ENCODE results near the gene GCHFR. TPM values are rescaled to one million over a fixed set of nuclear protein-coding genes. Genes with fewer than 3 reads are reported as not detected.

Gene GCHFR
- total and polyA plus RNA-seq, 10 of the 15 experiments (the other 5 are each of a cell fraction or from before 2014, with no cell fraction given) = 10.5 to 94.0 (median 35.3) TPM

GRCh38 chr15:40768521-40769273, 4.8 kb downstream of the GCHFR start:
- H3K4me1 ChIP-seq (ENCODE audit: control insufficient read depth, insufficient read depth, low read length) = peaks cover 32% of the 10 kb centered on the region
- no peaks in the 10 kb centered on the region for H3K27me3 ChIP-seq (replicated peaks in 1 of 2; ENCODE audit: control insufficient read depth in 2 of 2, insufficient read depth in 2 of 2, low read length in 1 of 2)
- 62% methylated on average over 21 of the region's 21 CpGs for WGBS (ENCODE audit: insufficient coverage, insufficient replicate concordance, low lambda C conversion rate, missing lambda C conversion rate)
- ChIA-PET POLR2A (interaction anchor here (0.6 to 2.7 kb wide), 3 partner anchors 12 to 75 kb away, joined by 4 to 9 read pairs (median 8); partner anchors contain the start of gene RAD51), RAD21 (ENCODE audit: unreplicated experiment) (interaction anchor here (0.7 to 3.3 kb wide), 4 partner anchors 13 to 126 kb away, joined by 3 to 11 read pairs (median 4); partner anchors contain the start of gene VPS18), SMC1A (ENCODE audit: uncharacterized antibody, unreplicated experiment) (interaction anchor here (0.8 to 1.5 kb wide), 4 partner anchors 14 to 91 kb away, joined by 3 to 6 read pairs (median 4); partner anchors contain the start of gene RAD51), CTCF (interaction anchor here (0.7 to 3.1 kb wide), 7 partner anchors 14 to 249 kb away, joined by 3 to 17 read pairs (median 4); no protein-coding TSS in a partner anchor)
- intact Hi-C loops (cut with micrococcal nuclease; ENCODE audit: unreplicated experiment) (no loop called here), in situ Hi-C loops (cut with MboI) (no loop called here)
- no peak for FAIRE-seq
- H3K9ac ChIP-seq (ENCODE audit: control insufficient read depth, insufficient read depth, low read length) = peak overlapping the region; percentile 41
- H3K4me3 ChIP-seq = no peak overlapping the region
- no peak for DNase-seq (ENCODE audit: low read depth, low spot score)
- no TSS peak for BruUV-seq (replicated peaks)
- no peaks in the 10 kb centered on the region for H3K9me3 ChIP-seq (replicated peaks; ENCODE audit: control insufficient read depth, insufficient read depth, low read length)
- no peak for ATAC-seq
- H3K36me3 ChIP-seq (ENCODE audit: control insufficient read depth in 2 of 2, insufficient read depth in 2 of 2, low read length in 1 of 2) = peaks cover 0 to 3% of the 10 kb centered on the region in 2 experiments; a peak in 2 of 4 replicates
- peak overlapping the region; percentile 52 for H3K4me2 ChIP-seq (ENCODE audit: control insufficient read depth, insufficient read depth)
- TF ChIP-seq IKZF2 (IDR thresholded peaks at IDR 0.05) (no peak), ZZZ3 (IDR thresholded peaks at IDR 0.05; ENCODE audit: control insufficient read depth, insufficient read length, low read depth) (no peak), IKZF1 (conservative IDR thresholded peaks at IDR 0.05) (no peak), CHD4 (IDR thresholded peaks at IDR 0.05) (no peak), SPI1 (IDR thresholded peaks at IDR 0.05; ENCODE audit: borderline replicate concordance, insufficient read depth, low read depth, low read length) (peak; percentile 56), RFX5 (IDR thresholded peaks at IDR 0.05; ENCODE audit: low read depth, low read length) (no peak), HDAC6 (IDR thresholded peaks at IDR 0.05; ENCODE audit: unreplicated experiment) (no peak), RUNX3 (IDR thresholded peaks at IDR 0.05; ENCODE audit: low read length) (peak; percentile 18; the same call in 1 of the 2 replicates), BCLAF1 (IDR thresholded peaks at IDR 0.05) (no peak), ATF3 (IDR thresholded peaks at IDR 0.05; ENCODE audit: borderline replicate concordance, extremely low read depth, low read depth, low read length) (no peak), BACH1 (IDR thresholded peaks at IDR 0.05; ENCODE audit: borderline replicate concordance) (no peak)
- TF ChIP-seq, protein P1, sequence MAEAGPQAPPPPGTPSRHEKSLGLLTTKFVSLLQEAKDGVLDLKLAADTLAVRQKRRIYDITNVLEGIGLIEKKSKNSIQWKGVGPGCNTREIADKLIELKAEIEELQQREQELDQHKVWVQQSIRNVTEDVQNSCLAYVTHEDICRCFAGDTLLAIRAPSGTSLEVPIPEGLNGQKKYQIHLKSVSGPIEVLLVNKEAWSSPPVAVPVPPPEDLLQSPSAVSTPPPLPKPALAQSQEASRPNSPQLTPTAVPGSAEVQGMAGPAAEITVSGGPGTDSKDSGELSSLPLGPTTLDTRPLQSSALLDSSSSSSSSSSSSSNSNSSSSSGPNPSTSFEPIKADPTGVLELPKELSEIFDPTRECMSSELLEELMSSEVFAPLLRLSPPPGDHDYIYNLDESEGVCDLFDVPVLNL (IDR thresholded peaks at IDR 0.05; ENCODE audit: low read depth, low read length) = no peak
- no peak overlapping the region for H2AFZ ChIP-seq (ENCODE audit: control insufficient read depth, low read depth, low read length)
- H3K27ac ChIP-seq (ENCODE audit: control insufficient read depth, insufficient read depth) = peak overlapping the region; percentile 65
- no peaks in the 10 kb centered on the region for H4K20me1 ChIP-seq (ENCODE audit: control insufficient read depth, insufficient read depth)
- no peaks in the 10 kb centered on the region for H3K79me2 ChIP-seq (ENCODE audit: control insufficient read depth, insufficient read depth, low read length)
